ENCODE data around the gene EFNA2.
"Not testable (repeated sequence)": the region's sequence is repeated elsewhere in the genome, so short reads cannot be mapped to it uniquely, and the experiment has no call there.

Gene EFNA2

GRCh38 chr19:1315470-1316166 is 29.9 kb downstream of the EFNA2 start:
- H3K4me3 ChIP-seq (ENCODE audit: control insufficient read depth, low read depth, low read length) = no peak overlapping the region
- DNase-seq (ENCODE audit: low read depth) = no peak
- TF ChIP-seq, protein P1, sequence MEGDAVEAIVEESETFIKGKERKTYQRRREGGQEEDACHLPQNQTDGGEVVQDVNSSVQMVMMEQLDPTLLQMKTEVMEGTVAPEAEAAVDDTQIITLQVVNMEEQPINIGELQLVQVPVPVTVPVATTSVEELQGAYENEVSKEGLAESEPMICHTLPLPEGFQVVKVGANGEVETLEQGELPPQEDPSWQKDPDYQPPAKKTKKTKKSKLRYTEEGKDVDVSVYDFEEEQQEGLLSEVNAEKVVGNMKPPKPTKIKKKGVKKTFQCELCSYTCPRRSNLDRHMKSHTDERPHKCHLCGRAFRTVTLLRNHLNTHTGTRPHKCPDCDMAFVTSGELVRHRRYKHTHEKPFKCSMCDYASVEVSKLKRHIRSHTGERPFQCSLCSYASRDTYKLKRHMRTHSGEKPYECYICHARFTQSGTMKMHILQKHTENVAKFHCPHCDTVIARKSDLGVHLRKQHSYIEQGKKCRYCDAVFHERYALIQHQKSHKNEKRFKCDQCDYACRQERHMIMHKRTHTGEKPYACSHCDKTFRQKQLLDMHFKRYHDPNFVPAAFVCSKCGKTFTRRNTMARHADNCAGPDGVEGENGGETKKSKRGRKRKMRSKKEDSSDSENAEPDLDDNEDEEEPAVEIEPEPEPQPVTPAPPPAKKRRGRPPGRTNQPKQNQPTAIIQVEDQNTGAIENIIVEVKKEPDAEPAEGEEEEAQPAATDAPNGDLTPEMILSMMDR (IDR thresholded peaks at IDR 0.05; ENCODE audit: control insufficient read depth, insufficient read depth, low read depth, low read length, missing control alignments) = peak; percentile 51

GRCh38 chr19:1316466-1316865 is 30.8 kb downstream of the EFNA2 start:
- TF ChIP-seq, protein P1 (IDR thresholded peaks at IDR 0.05; ENCODE audit: control insufficient read depth, insufficient read depth, low read depth, low read length, missing control alignments) = no peak
- DNase-seq (ENCODE audit: low read depth) = no peak
- no peak overlapping the region for H3K4me3 ChIP-seq (ENCODE audit: control insufficient read depth, low read depth, low read length)

DNA sequence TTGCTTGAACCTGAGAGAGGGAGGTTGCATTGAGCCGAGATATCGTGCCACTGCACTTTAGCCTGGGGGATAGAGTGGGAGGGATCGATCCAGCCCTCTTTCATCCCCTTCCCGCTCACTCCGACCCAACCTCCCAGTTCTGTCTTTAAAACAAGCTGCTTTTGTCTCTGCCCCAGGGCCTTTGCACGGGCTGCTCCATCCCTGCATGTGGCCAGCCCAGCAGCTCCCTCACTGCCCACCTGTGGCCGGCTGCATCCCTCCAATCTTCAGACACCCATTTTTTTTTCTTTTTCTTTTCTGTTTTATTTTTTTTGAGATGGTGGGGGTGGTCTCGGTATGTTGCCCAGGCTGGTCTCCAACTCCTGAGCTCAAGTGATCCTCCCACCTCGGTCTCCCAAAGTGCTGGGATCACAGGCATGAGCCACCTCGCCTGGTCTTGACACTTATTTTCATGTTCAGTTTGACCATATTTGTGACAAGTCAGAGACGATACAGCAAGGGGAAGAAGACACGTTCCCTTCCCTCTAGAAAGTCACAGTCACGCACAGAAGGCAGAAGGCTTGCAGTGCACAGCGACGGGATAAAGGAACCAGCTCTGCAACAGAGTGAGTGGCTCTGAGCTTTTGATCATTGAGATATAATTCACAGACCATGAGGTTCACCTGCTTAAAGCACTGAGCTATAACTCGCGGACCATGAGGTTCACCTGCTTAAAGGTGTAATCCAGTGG is 31.8 kb downstream of the EFNA2 start:
- DNase-seq (ENCODE audit: low read depth) = no peak
- no peak overlapping the region for H3K4me3 ChIP-seq (ENCODE audit: control insufficient read depth, low read depth, low read length)
- TF ChIP-seq, protein P1 (IDR thresholded peaks at IDR 0.05; ENCODE audit: control insufficient read depth, insufficient read depth, low read depth, low read length, missing control alignments) = no peak

DNA sequence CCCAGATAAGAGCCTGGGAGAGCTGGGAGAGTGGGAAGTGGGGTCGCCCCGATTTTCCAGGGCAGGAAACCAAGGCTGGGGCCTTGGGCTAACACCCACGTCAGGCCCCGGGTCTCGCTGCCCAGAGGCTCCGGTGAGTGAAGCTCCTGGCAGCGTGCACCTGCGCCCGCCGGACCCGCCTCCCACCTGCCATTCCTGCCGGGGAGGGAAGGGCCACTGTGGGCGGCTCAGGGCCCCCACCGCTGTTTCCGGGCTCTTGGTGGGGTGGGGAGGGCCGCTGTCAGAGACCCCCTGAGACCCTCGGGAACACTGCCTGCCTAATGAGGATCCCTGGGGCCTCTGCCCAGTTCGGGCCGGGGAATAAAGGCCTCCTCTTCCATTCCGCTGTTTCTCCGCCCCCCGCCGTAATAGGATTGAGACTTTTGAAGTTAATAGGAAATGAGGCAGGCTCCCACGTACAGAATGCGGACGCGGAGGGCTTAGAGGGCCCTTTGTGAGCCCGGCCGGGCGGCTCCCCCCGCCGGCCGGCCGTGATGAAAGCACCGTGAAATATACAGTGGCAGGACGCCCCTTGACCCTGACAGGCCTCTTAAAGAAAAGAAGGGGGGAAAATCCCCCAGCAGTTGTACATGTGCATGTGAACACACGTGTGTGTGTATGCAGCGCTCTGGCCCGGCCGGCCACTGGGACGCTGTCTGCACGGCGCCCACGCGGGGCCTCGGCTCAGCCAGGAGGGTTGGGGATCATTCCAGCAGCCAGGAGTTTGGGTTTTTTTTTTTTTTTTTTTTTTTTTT is 33.2 kb downstream of the EFNA2 start:
- TF ChIP-seq, protein P1 (IDR thresholded peaks at IDR 0.05; ENCODE audit: control insufficient read depth, insufficient read depth, low read depth, low read length, missing control alignments) = no peak
- no peak for DNase-seq (ENCODE audit: low read depth)
- H3K4me3 ChIP-seq (ENCODE audit: control insufficient read depth, low read depth, low read length) = no peak overlapping the region

DNA sequence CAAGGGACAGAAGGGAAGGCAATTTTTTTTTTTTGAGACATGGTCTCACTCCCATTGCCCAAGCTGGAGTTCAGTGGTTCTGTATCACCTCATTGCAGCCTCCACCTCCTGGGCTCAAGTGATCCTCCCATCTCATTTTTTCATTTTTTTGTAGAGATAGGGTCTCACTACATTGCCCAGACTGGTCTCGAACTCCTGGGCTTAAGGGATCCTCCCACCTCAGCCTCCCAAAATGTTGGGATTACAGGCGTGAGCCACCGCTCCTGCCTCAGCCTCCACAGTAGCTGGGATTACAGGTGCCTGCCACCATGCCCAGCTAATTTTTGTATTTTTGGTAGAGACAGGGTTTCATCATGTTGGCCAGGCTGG is 34.6 kb downstream of the EFNA2 start:
- DNase-seq (ENCODE audit: low read depth); H3K4me3 ChIP-seq (ENCODE audit: control insufficient read depth, low read depth, low read length): not testable (repeated sequence)

GRCh38 chr19:1321539-1321938 is 35.9 kb downstream of the EFNA2 start:
- TF ChIP-seq, protein P1 (IDR thresholded peaks at IDR 0.05; ENCODE audit: control insufficient read depth, insufficient read depth, low read depth, low read length, missing control alignments) = no peak
- DNase-seq (ENCODE audit: low read depth) = no peak
- H3K4me3 ChIP-seq (ENCODE audit: control insufficient read depth, low read depth, low read length) = no peak overlapping the region

Data from AG09309 (cell line).